ENCODE measurements around the gene VN1R5.
A peak's percentile ranks its signal among the peaks of the same experiment; 100 is the strongest.
"Not testable (repeated sequence)": the region's sequence is repeated elsewhere in the genome, so short reads cannot be mapped to it uniquely, and the experiment has no call there.

Gene VN1R5

DNA sequence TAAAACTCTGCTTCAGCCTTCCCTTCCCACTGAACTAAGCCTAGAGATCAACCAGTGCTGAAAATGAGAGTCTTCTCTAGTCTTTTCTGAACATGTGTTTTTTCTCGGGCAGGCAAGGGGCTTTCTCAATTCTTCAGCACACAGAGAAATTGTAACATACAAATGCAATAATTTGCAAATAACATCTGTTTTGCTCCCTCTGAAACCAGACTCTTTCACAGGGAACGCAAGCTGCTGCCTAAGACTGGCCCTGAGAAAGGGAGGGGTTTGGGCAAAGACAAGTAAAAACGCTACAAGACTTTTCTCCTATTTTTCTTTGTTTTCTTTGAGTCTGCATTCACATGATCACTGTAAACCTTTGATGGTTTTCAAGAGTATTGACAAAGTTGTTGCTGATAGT is 39.6 kb upstream of the VN1R5 start:
- TF ChIP-seq, protein P1, sequence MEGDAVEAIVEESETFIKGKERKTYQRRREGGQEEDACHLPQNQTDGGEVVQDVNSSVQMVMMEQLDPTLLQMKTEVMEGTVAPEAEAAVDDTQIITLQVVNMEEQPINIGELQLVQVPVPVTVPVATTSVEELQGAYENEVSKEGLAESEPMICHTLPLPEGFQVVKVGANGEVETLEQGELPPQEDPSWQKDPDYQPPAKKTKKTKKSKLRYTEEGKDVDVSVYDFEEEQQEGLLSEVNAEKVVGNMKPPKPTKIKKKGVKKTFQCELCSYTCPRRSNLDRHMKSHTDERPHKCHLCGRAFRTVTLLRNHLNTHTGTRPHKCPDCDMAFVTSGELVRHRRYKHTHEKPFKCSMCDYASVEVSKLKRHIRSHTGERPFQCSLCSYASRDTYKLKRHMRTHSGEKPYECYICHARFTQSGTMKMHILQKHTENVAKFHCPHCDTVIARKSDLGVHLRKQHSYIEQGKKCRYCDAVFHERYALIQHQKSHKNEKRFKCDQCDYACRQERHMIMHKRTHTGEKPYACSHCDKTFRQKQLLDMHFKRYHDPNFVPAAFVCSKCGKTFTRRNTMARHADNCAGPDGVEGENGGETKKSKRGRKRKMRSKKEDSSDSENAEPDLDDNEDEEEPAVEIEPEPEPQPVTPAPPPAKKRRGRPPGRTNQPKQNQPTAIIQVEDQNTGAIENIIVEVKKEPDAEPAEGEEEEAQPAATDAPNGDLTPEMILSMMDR (conservative IDR thresholded peaks at IDR 0.05; ENCODE audit: low read depth, low read length), result no peak
- no peak for DNase-seq (ENCODE audit: low read depth)
- no peak overlapping the region for H3K4me3 ChIP-seq (ENCODE audit: low read depth, low read length)

DNA sequence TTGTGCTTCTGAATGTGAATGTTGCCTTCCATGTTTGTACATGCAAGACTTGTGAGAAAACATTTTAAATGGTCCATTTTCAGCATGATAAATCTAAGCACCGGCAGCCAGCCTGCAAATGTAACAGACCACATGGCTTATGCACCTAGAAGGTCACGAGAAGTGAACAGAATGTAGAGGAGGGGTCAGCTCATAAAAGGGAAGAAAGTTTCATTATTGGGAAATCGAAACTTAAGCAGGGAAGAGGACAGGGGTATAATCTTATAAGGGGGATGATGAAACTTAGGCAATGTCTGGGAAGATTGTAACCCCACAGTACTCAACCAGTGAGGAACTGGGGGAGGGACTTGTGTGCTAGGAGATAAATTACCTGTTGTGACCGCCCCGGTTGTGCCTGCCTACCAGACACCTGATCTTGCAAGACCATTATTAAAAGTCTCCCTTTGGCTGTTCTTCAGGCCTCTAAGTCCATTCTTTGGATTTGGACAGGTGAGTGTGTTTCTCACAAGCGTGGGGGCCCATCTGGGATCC is 37.7 kb upstream of the VN1R5 start:
- TF ChIP-seq, protein P1 (conservative IDR thresholded peaks at IDR 0.05; ENCODE audit: low read depth, low read length), result no peak
- no peak overlapping the region for H3K4me3 ChIP-seq (ENCODE audit: low read depth, low read length)
- no peak for DNase-seq (ENCODE audit: low read depth)

DNA sequence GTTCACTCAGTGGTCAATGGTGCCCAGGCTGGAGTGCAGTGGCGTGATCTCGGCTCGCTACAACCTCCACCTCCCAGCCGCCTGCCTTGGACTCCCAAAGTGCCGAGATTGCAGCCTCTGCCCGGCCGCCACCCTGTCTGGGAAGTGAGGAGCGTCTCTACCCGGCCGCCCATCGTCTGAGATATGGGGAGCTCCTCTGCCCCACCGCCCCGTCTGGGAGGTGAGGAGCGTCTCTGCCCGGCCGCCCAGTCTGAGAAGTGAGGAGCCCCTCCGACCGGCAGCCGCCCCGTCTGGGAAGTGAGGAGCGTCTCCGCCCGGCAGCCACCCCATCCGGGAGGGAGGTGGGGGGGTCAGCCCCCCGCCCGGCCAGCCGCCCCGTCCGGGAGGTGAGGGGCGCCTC is 35.6 kb upstream of the VN1R5 start:
- not testable (repeated sequence) for DNase-seq (ENCODE audit: low read depth); H3K4me3 ChIP-seq (ENCODE audit: low read depth, low read length)

DNA sequence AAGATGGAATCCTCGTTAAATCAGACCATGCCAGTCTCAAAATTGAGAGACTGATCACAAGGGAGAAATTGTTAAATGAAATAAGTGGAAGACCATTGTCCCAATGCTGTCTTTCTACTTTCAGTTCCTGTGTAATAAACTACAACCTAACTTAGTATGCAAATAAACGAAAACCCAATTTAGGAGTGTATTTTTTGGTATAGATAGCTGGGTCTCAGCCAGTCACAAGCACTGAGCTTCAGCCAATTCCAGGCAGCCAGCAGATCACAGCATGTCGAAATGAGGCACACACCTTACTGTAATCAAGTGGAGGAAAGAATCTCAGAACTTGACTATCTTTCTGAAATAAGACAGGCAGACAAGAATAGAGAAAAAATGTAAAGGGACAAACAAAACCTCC is 33.0 kb upstream of the VN1R5 start:
- no peak for DNase-seq (ENCODE audit: low read depth)
- TF ChIP-seq, protein P1 (conservative IDR thresholded peaks at IDR 0.05; ENCODE audit: low read depth, low read length), result no peak
- no peak overlapping the region for H3K4me3 ChIP-seq (ENCODE audit: low read depth, low read length)

DNA sequence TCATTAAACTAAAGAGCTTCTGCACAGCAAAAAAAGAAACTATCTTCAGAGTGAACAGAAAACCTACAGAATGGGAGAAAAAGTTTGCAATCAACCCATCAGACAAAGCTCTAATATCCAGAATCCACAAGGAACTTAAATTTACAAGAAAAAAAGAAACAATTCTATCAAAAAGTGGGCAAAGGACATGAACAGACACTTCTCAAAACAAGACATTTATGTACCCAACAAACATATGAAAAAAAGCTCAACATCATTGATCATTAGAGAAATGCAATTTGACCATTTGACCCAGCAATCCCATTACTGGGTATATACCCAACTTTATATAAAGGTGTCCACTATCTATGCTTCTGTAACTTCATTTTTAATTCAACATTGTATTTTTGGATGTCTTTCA is 31.1 kb upstream of the VN1R5 start:
- DNase-seq (ENCODE audit: low read depth), result no peak
- H3K4me3 ChIP-seq (ENCODE audit: low read depth, low read length), result no peak overlapping the region

DNA sequence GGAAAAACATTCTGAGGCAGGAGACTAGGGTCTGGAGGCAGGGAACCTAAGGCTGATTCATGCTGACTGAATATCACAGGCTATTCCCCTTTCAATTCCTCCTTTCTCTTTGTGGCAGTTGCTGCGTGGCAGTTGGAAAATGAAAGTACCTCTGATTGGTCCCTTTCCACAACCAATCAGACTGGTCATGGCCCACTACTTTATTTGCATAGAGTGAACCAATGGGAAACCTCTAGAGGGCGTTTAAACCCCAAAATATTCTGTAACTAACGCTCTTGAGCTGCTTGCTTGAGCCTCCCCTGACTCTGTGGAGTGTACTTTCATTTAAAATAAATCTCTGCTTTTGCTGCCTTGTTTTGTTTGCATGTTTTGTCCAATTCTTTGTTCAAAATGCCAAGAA is 27.7 kb upstream of the VN1R5 start:
- TF ChIP-seq, protein P1 (conservative IDR thresholded peaks at IDR 0.05; ENCODE audit: low read depth, low read length), result peak; percentile 15
- H3K4me3 ChIP-seq (ENCODE audit: low read depth, low read length), result no peak overlapping the region
- DNase-seq (ENCODE audit: low read depth), result peak; percentile 55

More for the DNA sequence above, 31.1 kb upstream of the VN1R5 start:
- TF ChIP-seq, protein P1 (conservative IDR thresholded peaks at IDR 0.05; ENCODE audit: low read depth, low read length), result no peak

DNA sequence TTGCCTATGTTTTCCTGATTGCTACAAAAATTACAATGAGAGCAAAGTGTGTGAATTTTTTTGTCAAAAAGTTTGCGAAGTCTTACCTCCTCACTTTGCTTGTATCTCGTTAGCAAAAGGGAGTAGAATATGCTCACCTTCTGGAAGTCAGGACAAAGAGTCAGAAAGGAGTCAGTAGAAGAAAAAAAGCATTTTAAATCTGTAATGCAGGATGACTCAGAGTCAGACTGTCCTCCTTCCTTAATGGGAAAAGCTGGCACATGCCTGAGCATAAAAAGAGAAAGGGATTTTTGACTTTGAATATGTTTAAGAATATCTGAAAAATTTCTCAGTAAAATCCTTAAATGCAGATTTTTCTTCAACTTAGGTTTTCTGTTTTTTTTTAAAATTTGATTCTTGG is 14.2 kb upstream of the VN1R5 start:
- no peak overlapping the region for H3K4me3 ChIP-seq (ENCODE audit: low read depth, low read length)
- TF ChIP-seq, protein P1 (conservative IDR thresholded peaks at IDR 0.05; ENCODE audit: low read depth, low read length), result no peak
- DNase-seq (ENCODE audit: low read depth), result peak; percentile 13

Data from choroid plexus epithelial cell (primary cell).